ENCODE measurements around the gene MYCBP. TPM values are rescaled to one million over a fixed set of nuclear protein-coding genes. Genes with fewer than 3 reads are reported as not detected.
A peak's percentile ranks its signal among the peaks of the same experiment; 100 is the strongest.

MYCBP gene
- total and polyA plus RNA-seq, 2 of the 13 experiments (the other 11 are each of a cell fraction or from before 2014, with no cell fraction given) = 11.4 to 30.4 TPM

GRCh38 chr1:38891753-38892152 lies 18.6 kb upstream of the MYCBP start:
- no peak overlapping the region for H3K27ac ChIP-seq (ENCODE audit: extremely low read length, insufficient read depth, low read length)
- DNase-seq (ENCODE audit: low spot score) (peak; percentile 61), ATAC-seq (peak; percentile 88), FAIRE-seq (peak; percentile 15)
- H4K20me1 ChIP-seq (ENCODE audit: insufficient read depth, low read length) = no peaks in the 10 kb centered on the region
- peaks cover 48% of the 10 kb centered on the region for H3K4me1 ChIP-seq (ENCODE audit: insufficient read depth, low read length)
- no TSS peak for BruUV-seq (replicated peaks)
- H2AFZ ChIP-seq (ENCODE audit: low read length) = no peak overlapping the region
- no peak overlapping the region for H3K4me2 ChIP-seq (ENCODE audit: low read depth, low read length)
- intact Hi-C loops (cut with micrococcal nuclease; ENCODE audit: unreplicated experiment) = loop anchor here (1.0 kb wide), 1 partner anchor 20 kb away; no protein-coding TSS in a partner anchor
- H3K9me3 ChIP-seq (ENCODE audit: low read length) = no peaks in the 10 kb centered on the region
- CTCF ChIA-PET (ENCODE audit: low intra/inter-chr PET ratio, low total read pairs) = no interaction called here
- H3K27me3 ChIP-seq (ENCODE audit: control insufficient read depth in 1 of 2, insufficient read depth in 2 of 2, low read length in 2 of 2) = no peaks in the 10 kb centered on the region
- H3K4me3 ChIP-seq (replicated peaks in 1 of 3; ENCODE audit: insufficient read depth in 1 of 3, low read depth in 2 of 3, low read length in 3 of 3) = no peak overlapping the region
- in situ Hi-C loops (cut with HindIII; ENCODE audit: extremely low pct_ligation_motif_present, low pct_unique_long_range_greater_than_20kb) = no loop called here
- POLR2A ChIA-PET = no interaction called here
- WGBS (ENCODE audit: low lambda C conversion rate) = 29% methylated on average over 1 of the region's 1 CpG
- no peak overlapping the region for H3K9ac ChIP-seq (ENCODE audit: insufficient read depth, low read depth, low read length)
- H3K79me2 ChIP-seq (ENCODE audit: insufficient read depth, low read length) = no peaks in the 10 kb centered on the region
- H3K36me3 ChIP-seq (replicated peaks in 1 of 2; ENCODE audit: control insufficient read depth in 1 of 2, insufficient read depth in 2 of 2, low read length in 2 of 2) = 0 out of 5 replicates have a peak, but pooled peaks cover 0 to 1% of the 10 kb centered on the region in 2 experiments
- TF ChIP-seq FOXK2 (IDR thresholded peaks at IDR 0.05) (0 out of 2 replicates have a peak, but pooled peaks have one; percentile 41), ZNF34 (CRISPR knock-in tag; IDR thresholded peaks at IDR 0.05; ENCODE audit: borderline replicate concordance) (no peak), NFIB (CRISPR knock-in tag; IDR thresholded peaks at IDR 0.05; ENCODE audit: borderline replicate concordance) (no peak), PPARG (CRISPR knock-in tag; conservative IDR thresholded peaks at IDR 0.05) (peak; percentile 50; the same call in 1 of the 2 replicates), ZC3H4 (CRISPR knock-in tag; IDR thresholded peaks at IDR 0.05; ENCODE audit: borderline replicate concordance) (no peak), RBM39 (IDR thresholded peaks at IDR 0.05; ENCODE audit: low read depth, low read length, poor library complexity, severe bottlenecking) (no peak), REST (IDR thresholded peaks at IDR 0.05; ENCODE audit: borderline replicate concordance in 1 of 2, low read depth in 1 of 2, low read length in 2 of 2) (no peak), ZBTB20 (CRISPR knock-in tag; IDR thresholded peaks at IDR 0.05; ENCODE audit: borderline replicate concordance, low read depth) (no peak), TFDP1 (CRISPR knock-in tag; IDR thresholded peaks at IDR 0.05; ENCODE audit: borderline replicate concordance) (no peak), CHCHD3 (CRISPR knock-in tag; IDR thresholded peaks at IDR 0.05) (no peak), SMC3 (IDR thresholded peaks at IDR 0.05; ENCODE audit: low read length) (peak; percentile 79), FOXA1 (IDR thresholded peaks at IDR 0.05) (no peak), FOXA1 (CRISPR knock-in tag; IDR thresholded peaks at IDR 0.05) (peak; percentile 70), SALL1 (CRISPR knock-in tag; IDR thresholded peaks at IDR 0.05) (0 out of 2 replicates have a peak, but pooled peaks have one; percentile 27), ZBTB46 (CRISPR knock-in tag; IDR thresholded peaks at IDR 0.05; ENCODE audit: borderline replicate concordance) (no peak), SIN3B (IDR thresholded peaks at IDR 0.05; ENCODE audit: low read length) (no peak), MED1 (CRISPR knock-in tag; IDR thresholded peaks at IDR 0.05) (0 out of 2 replicates have a peak, but pooled peaks have one; percentile 15), SAP130 (CRISPR knock-in tag; IDR thresholded peaks at IDR 0.05; ENCODE audit: low read depth) (peak; percentile 45; the same call in 1 of the 2 replicates), MIXL1 (CRISPR knock-in tag; IDR thresholded peaks at IDR 0.05) (0 out of 2 replicates have a peak, but pooled peaks have one; percentile 11), RAD21 (CRISPR knock-in tag; IDR thresholded peaks at IDR 0.05) (peak; percentile 58; the same call in 1 of the 2 replicates), RFXAP (CRISPR knock-in tag; IDR thresholded peaks at IDR 0.05; ENCODE audit: borderline replicate concordance) (no peak)

All from HepG2 (cell line).